ENCODE data around the gene RPL37A. TPM values are rescaled to one million over a fixed set of nuclear protein-coding genes. Genes with fewer than 3 reads are reported as not detected.

Gene RPL37A
- total and polyA plus RNA-seq, 12 donors: 1,773 to 6,100 (median 2,062) TPM

DNA sequence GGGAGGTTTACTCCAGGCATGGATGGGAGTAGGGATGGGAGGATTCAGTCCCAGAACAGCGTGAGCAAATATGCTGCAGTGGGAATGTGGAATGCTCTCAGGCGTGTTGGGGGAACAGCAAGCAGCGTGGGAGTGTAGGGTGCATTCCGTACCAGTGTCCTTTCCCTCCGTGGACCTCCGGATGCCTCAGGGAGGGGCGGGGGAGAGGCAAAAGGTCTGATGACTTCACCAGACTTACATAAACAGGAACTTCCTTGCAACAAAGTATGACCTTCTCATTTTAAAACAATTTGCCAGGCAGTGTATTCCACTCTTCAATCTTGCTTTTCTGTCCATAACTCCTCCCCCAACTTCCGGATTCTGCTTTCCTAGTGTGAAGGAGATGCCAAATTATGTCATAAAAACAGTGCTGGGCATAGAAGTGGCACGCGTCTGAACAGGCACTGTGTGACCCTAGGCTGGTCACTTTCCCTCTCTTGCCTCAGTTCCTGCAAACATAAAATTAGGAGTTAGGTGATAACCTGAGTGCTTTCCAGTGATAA, 36.9 kb downstream of the RPL37A start:
- Histone ChIP-seq H3K27me3 (no peaks in the 10 kb centered on the region), H3K27ac (peak overlapping the region; percentile 65 to 91 (median 84)), H3K4me3 (peak overlapping the region in 4 of 10 donors; percentile 1 to 14 (median 6)), H3K36me3 (no peaks in the 10 kb centered on the region), H3K9me3 (no peaks in the 10 kb centered on the region), H3K4me1 (peaks cover 21 to 76% (median 60%) of the 10 kb centered on the region in 9 donors)
- TF ChIP-seq, protein P1, sequence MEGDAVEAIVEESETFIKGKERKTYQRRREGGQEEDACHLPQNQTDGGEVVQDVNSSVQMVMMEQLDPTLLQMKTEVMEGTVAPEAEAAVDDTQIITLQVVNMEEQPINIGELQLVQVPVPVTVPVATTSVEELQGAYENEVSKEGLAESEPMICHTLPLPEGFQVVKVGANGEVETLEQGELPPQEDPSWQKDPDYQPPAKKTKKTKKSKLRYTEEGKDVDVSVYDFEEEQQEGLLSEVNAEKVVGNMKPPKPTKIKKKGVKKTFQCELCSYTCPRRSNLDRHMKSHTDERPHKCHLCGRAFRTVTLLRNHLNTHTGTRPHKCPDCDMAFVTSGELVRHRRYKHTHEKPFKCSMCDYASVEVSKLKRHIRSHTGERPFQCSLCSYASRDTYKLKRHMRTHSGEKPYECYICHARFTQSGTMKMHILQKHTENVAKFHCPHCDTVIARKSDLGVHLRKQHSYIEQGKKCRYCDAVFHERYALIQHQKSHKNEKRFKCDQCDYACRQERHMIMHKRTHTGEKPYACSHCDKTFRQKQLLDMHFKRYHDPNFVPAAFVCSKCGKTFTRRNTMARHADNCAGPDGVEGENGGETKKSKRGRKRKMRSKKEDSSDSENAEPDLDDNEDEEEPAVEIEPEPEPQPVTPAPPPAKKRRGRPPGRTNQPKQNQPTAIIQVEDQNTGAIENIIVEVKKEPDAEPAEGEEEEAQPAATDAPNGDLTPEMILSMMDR (IDR thresholded peaks at IDR 0.05): no peak
- peak; percentile 67 to 78 for DNase-seq
- intact Hi-C loops (cut with DNase I): loop anchor here in 4 of 10 donors (5.0 kb wide), 3 partner anchors 37 to 112 kb away; no protein-coding TSS in a partner anchor
- WGBS, 2 donors: 7 to 20% methylated on average over 10 of the region's 10 CpGs
- peak; percentile 72 to 92 (median 82) for ATAC-seq

DNA sequence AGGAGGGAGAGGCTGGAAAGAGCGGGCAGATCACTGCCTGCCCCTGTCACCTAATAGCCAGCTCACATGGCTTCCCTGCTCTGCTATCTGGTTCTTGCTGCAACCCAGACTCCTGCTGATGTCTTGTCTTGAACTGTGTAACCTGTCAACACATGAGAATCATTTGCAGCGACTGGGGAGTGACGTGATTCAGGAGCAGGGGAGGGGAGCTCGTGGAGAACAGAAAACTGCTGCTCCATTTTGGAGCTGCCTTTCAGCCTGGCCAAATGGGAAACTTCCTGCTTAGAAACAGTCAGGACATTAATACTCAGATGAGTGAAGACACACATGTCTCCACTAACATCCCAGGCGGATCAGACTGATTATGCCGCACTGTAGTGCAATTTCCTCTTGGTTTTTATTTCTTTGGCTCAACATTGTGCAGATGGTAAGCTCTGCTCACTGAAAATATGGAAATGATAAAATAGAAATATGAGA, 38.1 kb downstream of the RPL37A start:
- intact Hi-C loops (cut with DNase I): loop anchor here in 4 of 10 donors (5.0 kb wide), 3 partner anchors 36 to 111 kb away; no protein-coding TSS in a partner anchor
- H3K27ac ChIP-seq: peak overlapping the region; percentile 65 to 91 (median 84)
- 12 to 16% methylated on average over 6 of the region's 6 CpGs for WGBS, 2 donors
- H3K4me3 ChIP-seq: no peak overlapping the region
- TF ChIP-seq, protein P1 (IDR thresholded peaks at IDR 0.05): no peak
- ATAC-seq (peak; percentile 20 to 76 (median 59)), DNase-seq (peak in 1 of 2 donors; percentile 59)
- H3K4me1 ChIP-seq: peaks cover 21 to 87% (median 69%) of the 10 kb centered on the region in 9 donors
- H3K27me3 ChIP-seq: no peaks in the 10 kb centered on the region
- H3K9me3 ChIP-seq: no peaks in the 10 kb centered on the region
- no peaks in the 10 kb centered on the region for H3K36me3 ChIP-seq

DNA sequence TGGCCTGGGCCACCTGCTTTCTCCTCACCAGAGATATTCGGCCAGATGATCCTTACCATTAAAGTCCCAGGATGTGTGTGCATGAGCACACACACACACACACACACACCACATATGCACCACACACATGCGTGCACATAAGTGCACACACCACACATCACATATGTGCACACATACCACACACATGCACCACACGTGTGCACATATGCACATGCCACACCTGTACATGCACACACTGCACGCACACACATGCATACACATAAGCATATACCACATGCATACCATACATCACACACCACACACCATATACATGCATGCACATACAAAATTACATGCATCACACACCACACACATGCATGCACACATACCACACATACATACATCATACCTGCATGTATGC, 38.7 kb downstream of the RPL37A start:
- H3K4me1 ChIP-seq: peaks cover 18 to 82% (median 65%) of the 10 kb centered on the region in 9 donors
- no peaks in the 10 kb centered on the region for H3K36me3 ChIP-seq
- 75 to 76% methylated on average over 4 of the region's 4 CpGs for WGBS, 2 donors
- no peak overlapping the region for H3K4me3 ChIP-seq
- ATAC-seq (no peak), DNase-seq (no peak)
- H3K27ac ChIP-seq: peak overlapping the region; percentile 65 to 91 (median 84)
- no peaks in the 10 kb centered on the region for H3K9me3 ChIP-seq
- intact Hi-C loops (cut with DNase I): loop anchor here in 4 of 10 donors (5.0 kb wide), 3 partner anchors 35 to 110 kb away; no protein-coding TSS in a partner anchor
- H3K27me3 ChIP-seq: no peaks in the 10 kb centered on the region
- TF ChIP-seq, protein P1 (IDR thresholded peaks at IDR 0.05): no peak

DNA sequence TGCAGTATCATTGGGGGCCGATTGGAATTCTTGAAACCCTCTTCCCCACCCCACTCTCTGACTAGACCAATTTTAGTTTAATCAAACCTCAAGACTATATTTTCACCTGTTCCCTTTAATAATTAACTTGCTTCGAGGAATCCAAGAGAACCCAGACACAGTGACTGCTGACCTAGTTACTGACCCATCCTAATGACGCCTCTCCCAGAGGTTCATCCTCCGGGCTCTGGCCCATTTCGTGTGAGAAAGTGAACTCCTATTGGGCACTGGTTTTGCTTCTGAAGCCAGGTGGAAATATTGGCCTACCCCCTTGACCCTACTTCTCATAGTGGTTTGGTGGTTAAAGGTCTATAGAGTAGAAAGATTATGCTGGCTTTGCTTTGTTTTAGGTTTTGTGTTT, 39.9 kb downstream of the RPL37A start:
- Histone ChIP-seq H3K27ac (peak overlapping the region in 7 of 10 donors; percentile 59 to 87 (median 81)), H3K4me1 (peaks cover 16 to 73% (median 57%) of the 10 kb centered on the region in 9 donors), H3K9me3 (no peaks in the 10 kb centered on the region), H3K4me3 (no peak overlapping the region), H3K27me3 (no peaks in the 10 kb centered on the region), H3K36me3 (no peaks in the 10 kb centered on the region)
- intact Hi-C loops (cut with DNase I): loop anchor here in 5 of 10 donors (2.0 to 5.0 kb wide), 4 partner anchors 30 to 109 kb away; no protein-coding TSS in a partner anchor
- TF ChIP-seq, protein P1 (IDR thresholded peaks at IDR 0.05): no peak
- ATAC-seq (no peak), DNase-seq (no peak)
- 86 to 94% methylated on average over 5 of the region's 5 CpGs for WGBS, 2 donors

Data from heart right ventricle (tissue), 16 donors.